NCI-H774 (cell line): ENCODE measurements around the gene POLD2.

Experiments
- DNase-seq: peaks from one replicate; lab custom pipeline; 2025; lab: John Stamatoyannopoulos, UW

Gene POLD2

DNA sequence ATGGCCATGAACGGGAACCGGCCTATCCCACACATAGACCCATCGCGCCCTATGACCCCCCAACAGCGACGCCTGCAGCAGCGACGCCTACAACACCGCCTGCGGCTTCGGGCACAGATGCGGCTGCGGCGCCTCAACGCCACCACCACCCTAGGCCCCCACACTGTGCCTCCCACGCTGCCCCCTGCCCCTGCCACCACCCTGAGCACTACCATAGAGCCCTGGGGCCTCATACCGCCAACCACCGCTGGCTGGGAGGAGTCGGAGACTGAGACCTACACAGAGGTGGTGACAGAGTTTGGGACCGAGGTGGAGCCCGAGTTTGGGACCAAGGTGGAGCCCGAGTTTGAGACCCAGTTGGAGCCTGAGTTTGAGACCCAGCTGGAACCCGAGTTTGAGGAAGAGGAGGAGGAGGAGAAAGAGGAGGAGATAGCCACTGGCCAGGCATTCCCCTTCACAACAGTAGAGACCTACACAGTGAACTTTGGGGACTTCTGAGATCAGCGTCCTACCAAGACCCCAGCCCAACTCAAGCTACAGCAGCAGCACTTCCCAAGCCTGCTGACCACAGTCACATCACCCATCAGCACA is 9.5 kb downstream of the POLD2 start:
- DNase-seq: no peak

GRCh38 chr7:44112997-44113763 is 10.2 kb downstream of the POLD2 start:
- DNase-seq: peak; percentile 5

DNA sequence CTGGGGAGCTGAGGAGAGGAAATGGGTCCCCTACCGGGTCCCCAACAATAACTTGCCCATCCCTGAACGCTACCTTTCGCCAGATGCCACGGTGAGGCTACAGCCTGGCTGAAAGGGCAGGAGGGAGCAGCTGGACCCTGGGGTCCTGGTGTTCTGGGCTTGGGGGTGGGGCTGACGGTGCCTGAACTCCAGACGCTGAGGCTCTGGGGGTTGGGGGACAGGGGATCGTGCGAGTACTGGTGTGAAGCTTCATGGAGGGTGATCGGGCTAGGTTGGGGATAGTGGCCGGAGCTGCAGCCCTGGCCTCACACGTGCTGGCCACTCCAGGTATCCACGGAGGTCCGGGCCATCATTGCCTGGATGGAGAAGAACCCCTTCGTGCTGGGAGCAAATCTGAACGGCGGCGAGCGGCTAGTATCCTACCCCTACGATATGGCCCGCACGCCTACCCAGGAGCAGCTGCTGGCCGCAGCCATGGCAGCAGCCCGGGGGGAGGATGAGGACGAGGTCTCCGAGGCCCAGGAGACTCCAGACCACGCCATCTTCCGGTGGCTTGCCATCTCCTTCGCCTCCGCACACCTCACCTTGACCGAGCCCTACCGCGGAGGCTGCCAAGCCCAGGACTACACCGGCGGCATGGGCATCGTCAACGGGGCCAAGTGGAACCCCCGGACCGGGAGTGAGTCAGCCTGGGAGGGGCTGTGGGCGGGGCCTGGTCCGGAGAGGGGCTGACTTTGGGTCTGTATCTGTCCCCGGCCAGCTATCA is 10.9 kb downstream of the POLD2 start:
- DNase-seq: no peak

- DNase-seq: no peak
These were observed 11.6 kb downstream of the POLD2 start for GRCh38 chr7:44111761-44112160.

DNA sequence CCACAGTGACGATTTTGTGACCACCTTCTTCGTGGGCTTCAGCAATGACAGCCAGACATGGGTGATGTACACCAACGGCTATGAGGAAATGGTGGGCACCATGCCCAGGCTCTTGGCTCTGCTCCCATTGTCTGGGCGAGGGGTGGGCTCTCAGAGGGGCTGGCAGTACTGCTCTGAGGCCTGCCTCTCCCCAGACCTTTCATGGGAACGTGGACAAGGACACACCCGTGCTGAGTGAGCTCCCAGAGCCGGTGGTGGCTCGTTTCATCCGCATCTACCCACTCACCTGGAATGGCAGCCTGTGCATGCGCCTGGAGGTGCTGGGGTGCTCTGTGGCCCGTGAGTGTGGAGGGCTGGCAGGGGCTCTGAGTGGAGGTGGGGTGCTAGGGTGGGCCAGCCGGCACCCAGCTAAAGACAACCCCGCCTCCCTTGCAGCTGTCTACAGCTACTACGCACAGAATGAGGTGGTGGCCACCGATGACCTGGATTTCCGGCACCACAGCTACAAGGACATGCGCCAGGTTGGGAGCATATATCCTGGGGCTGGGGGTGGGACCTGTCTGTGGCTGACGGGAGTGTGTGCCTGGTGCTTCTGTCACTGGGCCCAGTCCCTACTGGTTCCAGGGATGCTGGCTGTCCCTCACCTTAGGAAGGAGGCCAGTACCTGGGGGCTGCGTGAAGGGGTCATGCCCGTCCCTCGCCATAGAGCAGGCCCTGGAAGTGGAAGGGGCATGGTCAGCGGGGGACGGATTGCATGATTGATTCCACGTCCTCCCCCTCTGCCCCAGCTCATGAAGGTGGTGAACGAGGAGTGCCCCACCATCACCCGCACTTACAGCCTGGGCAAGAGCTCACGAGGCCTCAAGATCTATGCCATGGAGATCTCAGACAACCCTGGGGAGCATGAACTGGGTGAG is 12.4 kb downstream of the POLD2 start:
- DNase-seq: no peak

DNA sequence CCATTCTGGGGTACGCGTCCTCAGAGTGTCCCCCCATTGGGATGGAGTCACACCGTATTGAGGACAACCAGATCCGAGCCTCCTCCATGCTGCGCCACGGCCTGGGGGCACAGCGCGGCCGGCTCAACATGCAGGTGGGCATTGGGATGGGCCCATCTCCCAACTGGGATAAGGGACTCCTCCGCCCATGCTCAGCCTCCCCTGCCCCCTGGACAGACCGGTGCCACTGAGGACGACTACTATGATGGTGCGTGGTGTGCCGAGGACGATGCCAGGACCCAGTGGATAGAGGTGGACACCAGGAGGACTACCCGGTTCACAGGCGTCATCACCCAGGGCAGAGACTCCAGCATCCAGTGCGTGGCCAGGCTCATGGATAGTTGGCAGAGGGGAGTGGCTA is 13.4 kb downstream of the POLD2 start:
- DNase-seq: no peak

DNA sequence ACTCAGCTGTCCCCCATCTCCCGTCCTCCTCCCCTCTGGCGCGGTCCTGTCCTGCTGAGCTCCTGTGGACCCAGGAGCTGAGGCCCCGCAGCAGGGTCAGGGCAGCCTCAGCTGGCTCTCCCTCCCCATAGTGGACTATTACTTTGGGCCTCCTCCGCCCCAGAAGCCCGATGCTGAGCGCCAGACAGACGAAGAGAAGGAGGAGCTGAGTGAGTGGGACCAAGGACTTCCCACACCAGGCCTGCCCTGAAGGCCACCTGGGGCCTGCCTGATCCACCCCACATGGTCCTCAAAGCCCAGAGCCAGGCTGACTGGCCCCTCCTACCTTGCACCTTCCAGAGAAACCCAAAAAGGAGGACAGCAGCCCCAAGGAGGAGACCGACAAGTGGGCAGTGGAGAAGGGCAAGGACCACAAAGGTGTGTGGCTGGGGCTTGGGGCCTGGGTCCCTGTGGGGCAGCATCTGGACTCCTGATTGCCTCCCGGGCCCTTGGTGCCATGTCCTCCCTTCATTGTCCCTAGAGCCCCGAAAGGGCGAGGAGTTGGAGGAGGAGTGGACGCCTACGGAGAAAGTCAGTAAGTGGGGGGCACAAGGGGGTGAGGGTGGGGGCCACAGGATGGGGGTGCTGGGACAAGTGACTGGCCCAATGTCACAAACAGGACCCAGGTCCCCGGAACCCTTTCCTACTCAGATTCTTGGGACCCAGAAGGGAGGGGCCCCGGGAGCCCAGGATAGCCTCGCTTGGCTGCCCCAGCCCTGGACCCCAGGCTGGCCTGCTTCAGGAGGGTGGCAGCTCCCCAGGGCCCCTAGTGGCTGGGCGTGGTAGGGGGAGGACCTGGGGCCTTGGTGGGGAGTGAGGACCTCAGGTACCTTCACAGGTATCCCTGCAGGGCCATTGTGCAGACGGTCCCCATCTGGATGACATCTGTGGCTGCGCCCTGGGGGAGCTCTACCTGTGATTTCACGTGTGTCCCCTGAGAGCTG is 14.3 kb downstream of the POLD2 start:
- no peak for DNase-seq

- DNase-seq: no peak
These were observed 15.2 kb downstream of the POLD2 start for GRCh38 chr7:44107961-44108767.

DNA sequence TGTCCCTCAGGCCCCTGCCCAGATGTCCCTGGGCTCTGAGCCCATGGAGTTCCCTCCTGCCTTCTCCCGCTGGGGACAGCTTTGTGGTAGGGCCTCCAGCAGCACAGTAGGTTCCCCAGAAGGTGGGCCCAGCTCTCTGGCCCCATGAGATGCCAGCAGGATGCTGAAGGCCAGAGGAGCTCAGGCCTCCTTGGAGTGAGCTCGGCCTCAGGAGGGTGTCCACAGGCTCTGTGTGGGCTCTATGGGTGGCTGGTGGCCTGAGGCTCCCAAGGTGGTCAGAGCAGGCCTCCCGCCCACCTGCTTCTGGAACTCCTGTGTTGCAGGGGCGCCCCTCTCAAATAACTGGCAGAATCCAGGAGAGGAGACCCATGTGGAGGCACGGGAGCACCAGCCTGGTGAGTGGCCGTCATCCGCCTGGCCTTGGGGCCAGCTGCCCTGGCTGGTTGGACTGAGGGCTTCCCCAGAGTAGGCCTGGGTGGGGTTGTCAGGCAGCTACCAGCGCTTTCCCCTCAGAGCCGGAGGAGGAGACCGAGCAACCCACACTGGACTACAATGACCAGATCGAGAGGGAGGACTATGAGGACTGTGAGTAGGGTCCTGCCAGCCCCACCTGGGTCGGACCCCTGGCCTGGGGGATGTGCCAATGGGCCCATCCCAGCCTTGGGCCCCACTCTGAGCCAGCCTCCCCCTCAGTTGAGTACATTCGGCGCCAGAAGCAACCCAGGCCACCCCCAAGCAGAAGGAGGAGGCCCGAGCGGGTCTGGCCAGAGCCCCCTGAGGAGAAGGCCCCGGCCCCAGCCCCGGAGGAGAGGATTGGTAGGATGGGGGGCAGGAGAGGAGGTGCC is 16.0 kb downstream of the POLD2 start:
- DNase-seq: no peak

GRCh38 chr7:44106311-44107065 is 16.9 kb downstream of the POLD2 start:
- no peak for DNase-seq

DNA sequence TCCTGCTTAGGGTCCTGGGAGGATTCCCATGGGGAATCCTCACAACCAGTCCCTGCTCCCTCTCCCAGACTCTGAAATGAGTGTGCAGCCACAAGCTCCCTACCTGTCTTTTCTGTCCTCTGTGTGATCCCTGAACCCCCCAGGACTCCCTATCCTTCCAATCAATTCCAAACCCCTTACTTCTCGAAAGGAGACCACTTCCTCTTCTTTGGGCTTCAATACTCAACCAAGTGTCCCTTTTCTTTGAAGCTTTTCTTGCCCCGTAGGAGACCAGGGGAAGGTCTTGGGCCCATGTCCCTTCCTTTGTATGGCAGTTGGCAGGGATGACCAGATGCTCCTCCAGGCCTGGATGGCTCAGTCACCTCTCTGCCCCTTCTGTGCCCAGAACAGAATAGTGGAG is 17.5 kb downstream of the POLD2 start:
- no peak for DNase-seq

- DNase-seq: no peak
These were observed 18.2 kb downstream of the POLD2 start for GRCh38 chr7:44104860-44105771.

DNA sequence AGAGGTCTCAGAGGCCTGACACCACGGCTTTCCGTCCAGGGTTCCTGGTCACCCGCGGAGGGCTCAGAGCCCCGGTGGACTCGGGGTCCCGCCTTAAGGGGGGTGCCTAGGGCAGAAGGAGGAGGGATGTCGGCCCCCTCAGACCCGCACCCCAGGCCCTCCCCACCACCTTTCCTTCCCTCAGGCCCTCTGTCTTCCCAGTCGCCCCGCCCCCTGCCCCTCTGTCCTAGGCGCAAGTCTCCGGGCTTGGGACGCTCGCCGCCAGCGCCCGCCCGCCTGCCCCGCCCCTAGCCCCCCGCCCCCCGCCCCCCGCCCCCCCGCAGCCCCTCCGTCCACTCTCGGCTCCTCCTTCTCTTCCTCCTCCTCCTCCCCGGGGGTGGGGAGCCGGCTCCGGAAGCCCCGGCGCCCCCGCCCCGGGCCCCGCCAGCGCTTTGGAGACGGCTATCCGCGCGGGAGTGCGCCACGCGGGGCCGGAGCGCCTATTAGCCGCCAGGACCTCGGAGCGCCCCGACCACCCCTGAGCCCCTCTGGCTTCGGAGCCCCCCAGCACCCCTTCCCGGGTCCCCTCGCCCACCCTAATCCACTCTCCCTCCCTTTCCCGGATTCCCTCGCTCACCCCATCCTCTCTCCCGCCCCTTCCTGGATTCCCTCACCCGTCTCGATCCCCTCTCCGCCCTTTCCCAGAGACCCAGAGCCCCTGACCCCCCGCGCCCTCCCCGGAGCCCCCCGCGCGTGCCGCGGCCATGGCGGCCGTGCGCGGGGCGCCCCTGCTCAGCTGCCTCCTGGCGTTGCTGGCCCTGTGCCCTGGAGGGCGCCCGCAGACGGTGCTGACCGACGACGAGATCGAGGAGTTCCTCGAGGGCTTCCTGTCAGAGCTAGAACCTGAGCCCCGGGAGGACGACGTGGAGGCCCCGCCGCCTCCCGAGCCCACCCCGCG is 19.2 kb downstream of the POLD2 start, which contains the start of gene AEBP1:
Gene AEBP1, plus strand, starts transcription at position 423 of the 937 bp plus-strand sequence. Its CDS starts 321 bp downstream, at position 744.
- DNase-seq: no peak

- DNase-seq: no peak
These were observed 19.8 kb downstream of the POLD2 start for GRCh38 chr7:44103566-44103922.

GRCh38 chr7:44102846-44103565 is 20.3 kb downstream of the POLD2 start:
- no peak for DNase-seq
